ENCODE results near the gene PDZD8. TPM values are rescaled to one million over a fixed set of nuclear protein-coding genes. Genes with fewer than 3 reads are reported as not detected.

PDZD8 gene
- polyA plus RNA-seq (2012; ENCODE audit: missing spikeins): 7.2 TPM

- DNase-seq (ENCODE audit: insufficient read length) (peak; percentile 84), FAIRE-seq (peak; percentile 77)
- TF ChIP-seq POLR2AphosphoS5 (IDR thresholded peaks at IDR 0.05; ENCODE audit: low read depth, low read length) (no peak), POLR2A (IDR thresholded peaks at IDR 0.05; ENCODE audit: low read depth, low read length) (peak; percentile 71; the same call in 1 of the 2 replicates)
These were observed at the start of gene PDZD8 for GRCh38 chr10:117375360-117376178. PDZD8 (minus strand) TSS chr10:117375440; CDS start chr10:117375227, 213 bp downstream.

- DNase-seq (ENCODE audit: insufficient read length) (no peak), FAIRE-seq (no peak)
- no peak for TF ChIP-seq POLR2A (IDR thresholded peaks at IDR 0.05; ENCODE audit: low read depth, low read length)
- TF ChIP-seq POLR2AphosphoS5 (IDR thresholded peaks at IDR 0.05; ENCODE audit: low read depth, low read length): no peak
- TF ChIP-seq TAF1 (IDR thresholded peaks at IDR 0.05; ENCODE audit: borderline replicate concordance, low read depth, low read length): no peak
These were observed 48.9 kb upstream of the PDZD8 start for GRCh38 chr10:117424171-117424570.

- DNase-seq (ENCODE audit: insufficient read length) (no peak), FAIRE-seq (no peak)
- TF ChIP-seq POLR2AphosphoS5 (IDR thresholded peaks at IDR 0.05; ENCODE audit: low read depth, low read length) (no peak), POLR2A (IDR thresholded peaks at IDR 0.05; ENCODE audit: low read depth, low read length) (no peak), TAF1 (IDR thresholded peaks at IDR 0.05; ENCODE audit: borderline replicate concordance, low read depth, low read length) (no peak)
These were observed 46.7 kb upstream of the PDZD8 start for GRCh38 chr10:117421985-117422384.

- TF ChIP-seq POLR2AphosphoS5 (IDR thresholded peaks at IDR 0.05; ENCODE audit: low read depth, low read length) (no peak), TAF1 (IDR thresholded peaks at IDR 0.05; ENCODE audit: borderline replicate concordance, low read depth, low read length) (no peak), POLR2A (IDR thresholded peaks at IDR 0.05; ENCODE audit: low read depth, low read length) (no peak)
- FAIRE-seq (no peak), DNase-seq (ENCODE audit: insufficient read length) (no peak)
These were observed 45.5 kb upstream of the PDZD8 start for GRCh38 chr10:117420768-117421167.

- no peak for TF ChIP-seq POLR2AphosphoS5 (IDR thresholded peaks at IDR 0.05; ENCODE audit: low read depth, low read length)
- no peak for TF ChIP-seq TAF1 (IDR thresholded peaks at IDR 0.05; ENCODE audit: borderline replicate concordance, low read depth, low read length)
- TF ChIP-seq POLR2A (IDR thresholded peaks at IDR 0.05; ENCODE audit: low read depth, low read length): no peak
- FAIRE-seq: no peak
These were observed 44.7 kb upstream of the PDZD8 start for GRCh38 chr10:117419921-117420320.

GRCh38 chr10:117419159-117419558 is 43.9 kb upstream of the PDZD8 start:
- no peak for FAIRE-seq

More at GRCh38 chr10:117419921-117420320, 44.7 kb upstream of the PDZD8 start:
- DNase-seq (ENCODE audit: insufficient read length): no peak

GRCh38 chr10:117418121-117418520 is 42.9 kb upstream of the PDZD8 start:
- FAIRE-seq: no peak
- no peak for DNase-seq (ENCODE audit: insufficient read length)
- TF ChIP-seq POLR2A (IDR thresholded peaks at IDR 0.05; ENCODE audit: low read depth, low read length) (no peak), TAF1 (IDR thresholded peaks at IDR 0.05; ENCODE audit: borderline replicate concordance, low read depth, low read length) (no peak), POLR2AphosphoS5 (IDR thresholded peaks at IDR 0.05; ENCODE audit: low read depth, low read length) (no peak)

More at GRCh38 chr10:117419159-117419558, 43.9 kb upstream of the PDZD8 start:
- TF ChIP-seq TAF1 (IDR thresholded peaks at IDR 0.05; ENCODE audit: borderline replicate concordance, low read depth, low read length) (no peak), POLR2AphosphoS5 (IDR thresholded peaks at IDR 0.05; ENCODE audit: low read depth, low read length) (no peak), POLR2A (IDR thresholded peaks at IDR 0.05; ENCODE audit: low read depth, low read length) (no peak)
- no peak for DNase-seq (ENCODE audit: insufficient read length)

- TF ChIP-seq TAF1 (IDR thresholded peaks at IDR 0.05; ENCODE audit: borderline replicate concordance, low read depth, low read length) (no peak), POLR2A (IDR thresholded peaks at IDR 0.05; ENCODE audit: low read depth, low read length) (no peak), POLR2AphosphoS5 (IDR thresholded peaks at IDR 0.05; ENCODE audit: low read depth, low read length) (no peak)
- FAIRE-seq: no peak
These were observed 42.0 kb upstream of the PDZD8 start for GRCh38 chr10:117417196-117417595.

GRCh38 chr10:117413928-117414618 is 38.8 kb upstream of the PDZD8 start:
- FAIRE-seq (no peak), DNase-seq (ENCODE audit: insufficient read length) (no peak)
- TF ChIP-seq POLR2AphosphoS5 (IDR thresholded peaks at IDR 0.05; ENCODE audit: low read depth, low read length) (no peak), POLR2A (IDR thresholded peaks at IDR 0.05; ENCODE audit: low read depth, low read length) (no peak), TAF1 (IDR thresholded peaks at IDR 0.05; ENCODE audit: borderline replicate concordance, low read depth, low read length) (no peak)

More at GRCh38 chr10:117417196-117417595, 42.0 kb upstream of the PDZD8 start:
- DNase-seq (ENCODE audit: insufficient read length): no peak

GRCh38 chr10:117412469-117413010 is 37.3 kb upstream of the PDZD8 start:
- FAIRE-seq (no peak), DNase-seq (ENCODE audit: insufficient read length) (no peak)
- TF ChIP-seq POLR2AphosphoS5 (IDR thresholded peaks at IDR 0.05; ENCODE audit: low read depth, low read length) (no peak), POLR2A (IDR thresholded peaks at IDR 0.05; ENCODE audit: low read depth, low read length) (no peak), TAF1 (IDR thresholded peaks at IDR 0.05; ENCODE audit: borderline replicate concordance, low read depth, low read length) (no peak)
